Body of pancreas (tissue), 4 donors: ENCODE measurements around the gene PPFIA1. TPM values are rescaled to one million over a fixed set of nuclear protein-coding genes. Genes with fewer than 3 reads are reported as not detected.
A peak's percentile ranks its signal among the peaks of the same experiment; 100 is the strongest.

Experiments used
- ATAC-seq: fragments of 150-250 bp; one replicate; pipeline ENCODE4 v1.9.1; 2016
- DNase-seq, 4 donors: peaks; one replicate each; pipeline ENCODE4 v3.0.0-alpha.2; 2019
- H3K27ac ChIP-seq, 4 donors: fragments of 200-600 bp; sonication (generic); 1 replicate in 3 of 4; 2 replicates in 1 of 4; pipeline versions ENCODE4 v1.5.1 to v1.6.1; 2016 to 2019; ENCODE audit warnings: mild to moderate bottlenecking in 1 of 4, mixed read lengths in 1 of 4, moderate library complexity in 1 of 4
- H3K27me3 ChIP-seq, 2 donors: fragments of 200-600 bp; sonication (generic); one replicate each; pipeline ENCODE4 v1.6.0; 2016; ENCODE audit warnings: mild to moderate bottlenecking in 1 of 2
- H3K36me3 ChIP-seq, 2 donors: fragments of 200-600 bp; sonication (generic); replicated peaks in 1 of 2; 2 replicates each; pipeline ENCODE4 v1.5.1; 2016; ENCODE audit warnings: low read depth in 2 of 2; ENCODE audit not compliant: insufficient read depth in 1 of 2
- H3K4me1 ChIP-seq: fragments of 200-600 bp; sonication (generic); one replicate; pipeline ENCODE4 v1.6.0; 2016
- H3K4me3 ChIP-seq, 2 donors: fragments of 200-600 bp; sonication (generic); 1 replicate in 1 of 2; 2 replicates in 1 of 2; pipeline ENCODE4 v1.5.1; 2016 to 2019
- H3K9me3 ChIP-seq, 3 donors: fragments of 200-600 bp; sonication (generic); 1 replicate in 2 of 3; 2 replicates in 1 of 3; pipeline ENCODE4 v1.5.1; 2016
- CTCF ChIP-seq, 7 experiments: fragments of 450-650 bp in 4 of 7; fragments of 200-600 bp in 3 of 7; sonication (generic) in 3 of 7; IDR thresholded peaks; one replicate each; pipeline ENCODE4 v1.5.1; 2016 to 2019; ENCODE audit warnings: antibody characterized with exemption in 7 of 7
- POLR2A ChIP-seq, 3 donors: fragments of 450-650 bp; IDR thresholded peaks; one replicate each; pipeline ENCODE4 v1.6.1; 2016; ENCODE audit warnings: antibody characterized with exemption in 3 of 3, mild to moderate bottlenecking in 2 of 3
- WGBS, 2 donors: methylation state at CpG; one replicate each; pipeline ENCODE4 v1.1.5; 2017; 5-methylcytosine and 5-hydroxymethylcytosine counted together
- intact Hi-C: fragments of 100-400 bp; cut with DNase I; formaldehyde crosslinking; loops from one replicate; pipeline ENCODE4 v1.15.1; 2023
- total RNA-seq, 2 donors: library from RNA; depleted of rRNA; stranded (reverse); fragments of >200 nt; gene quantifications; one replicate each; pipeline ENCODE4 v1.1.0, GENCODE V29; 2016

Gene PPFIA1
- total RNA-seq, 2 donors from 2014 or later: 22.1 to 29.3 TPM

- Histone ChIP-seq H3K27ac (no peak overlapping the region), H3K4me3 (no peak overlapping the region), H3K4me1 (no peaks in the 10 kb centered on the region), H3K9me3 (no peaks in the 10 kb centered on the region), H3K36me3 (peaks cover 8 to 27% of the 10 kb centered on the region in 2 donors), H3K27me3 (no peaks in the 10 kb centered on the region)
- no peak for TF ChIP-seq POLR2A (IDR thresholded peaks at IDR 0.05)
- no peak for TF ChIP-seq CTCF (IDR thresholded peaks at IDR 0.05)
- ATAC-seq: no peak
- WGBS, 2 donors: 88% methylated on average over 9 to 35 of the region's 35 CpGs
- intact Hi-C loops: no loop called here
- DNase-seq: no peak
These were observed 152.4 kb downstream of the PPFIA1 start for GRCh38 chr11:70422692-70423522.

- 89% methylated on average over 24 to 33 of the region's 34 CpGs for WGBS, 2 donors
- Histone ChIP-seq H3K4me1 (no peaks in the 10 kb centered on the region), H3K9me3 (no peaks in the 10 kb centered on the region), H3K27me3 (no peaks in the 10 kb centered on the region), H3K4me3 (no peak overlapping the region), H3K27ac (no peak overlapping the region), H3K36me3 (peaks cover 8 to 25% of the 10 kb centered on the region in 2 donors)
- ATAC-seq: no peak
- TF ChIP-seq POLR2A (IDR thresholded peaks at IDR 0.05): no peak
- no peak for TF ChIP-seq CTCF (IDR thresholded peaks at IDR 0.05)
- intact Hi-C loops: no loop called here
- peak in 1 of 4 donors; percentile 39 for DNase-seq
These were observed 153.3 kb downstream of the PPFIA1 start for GRCh38 chr11:70423523-70424505.

DNA sequence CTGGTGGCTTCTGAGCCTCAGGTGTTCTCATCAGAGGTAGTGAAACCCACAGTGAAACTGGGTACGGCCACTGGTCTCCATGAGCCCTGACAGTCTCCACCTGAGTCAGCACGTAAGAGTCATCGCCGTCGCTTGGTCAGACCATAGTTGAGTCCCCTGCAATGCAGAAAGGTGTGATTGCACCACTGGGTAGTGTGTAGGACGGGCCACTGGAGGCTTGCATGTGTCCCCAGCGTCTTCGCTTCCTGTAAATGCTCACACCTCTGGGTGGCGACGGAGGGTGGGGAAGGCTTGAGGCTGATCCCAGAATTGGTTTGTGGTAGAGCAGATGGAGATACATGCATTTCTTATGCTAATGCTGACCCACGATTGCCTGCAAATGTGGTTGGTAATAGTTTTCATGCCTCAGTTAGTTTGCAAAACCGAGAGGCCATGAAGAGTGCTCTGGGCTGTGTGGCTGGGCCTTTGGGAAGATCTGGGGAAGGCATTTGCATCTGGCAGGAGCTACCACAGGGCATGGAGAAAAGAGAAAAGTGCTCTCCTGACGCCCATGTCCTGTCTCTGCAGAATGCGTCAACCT, 154.4 kb downstream of the PPFIA1 start:
- ATAC-seq (no peak), DNase-seq (no peak)
- no peaks in the 10 kb centered on the region for H3K9me3 ChIP-seq
- H3K27ac ChIP-seq: no peak overlapping the region
- intact Hi-C loops: no loop called here
- H3K27me3 ChIP-seq: no peaks in the 10 kb centered on the region
- H3K4me1 ChIP-seq: no peaks in the 10 kb centered on the region
- no peak overlapping the region for H3K4me3 ChIP-seq
- peaks cover 11 to 25% of the 10 kb centered on the region in 2 donors for H3K36me3 ChIP-seq
- TF ChIP-seq POLR2A (IDR thresholded peaks at IDR 0.05) (no peak), CTCF (IDR thresholded peaks at IDR 0.05) (no peak)
- 84 to 90% methylated on average over 6 to 14 of the region's 14 CpGs for WGBS, 2 donors

DNA sequence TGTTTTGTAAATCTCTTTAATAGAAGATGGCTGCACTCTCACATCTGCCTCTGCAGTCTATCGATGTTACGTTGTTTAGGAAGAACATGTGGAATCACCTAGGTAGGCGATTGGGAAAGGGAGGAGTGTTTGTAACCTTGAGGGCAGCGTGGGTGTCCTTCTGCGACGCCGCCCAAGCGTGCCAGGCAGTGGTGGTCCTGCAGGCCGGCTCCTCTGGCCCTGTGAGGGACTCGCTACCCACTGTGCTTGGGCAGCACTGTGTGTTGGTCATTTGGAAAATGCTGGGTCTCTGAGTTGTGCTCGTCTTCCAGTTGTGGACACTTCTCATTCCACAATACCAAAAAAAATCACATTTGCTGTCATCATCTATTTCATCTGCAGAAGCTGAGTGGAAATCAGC, 156.9 kb downstream of the PPFIA1 start:
- no peak for DNase-seq
- Histone ChIP-seq H3K9me3 (no peaks in the 10 kb centered on the region), H3K27ac (no peak overlapping the region), H3K27me3 (no peaks in the 10 kb centered on the region), H3K4me3 (no peak overlapping the region), H3K36me3 (peaks cover 15 to 31% of the 10 kb centered on the region in 2 donors), H3K4me1 (no peaks in the 10 kb centered on the region)
- ATAC-seq: no peak
- WGBS, 2 donors: 89 to 95% methylated on average over 9 to 11 of the region's 11 CpGs
- intact Hi-C loops: no loop called here
- TF ChIP-seq CTCF (IDR thresholded peaks at IDR 0.05) (no peak), POLR2A (IDR thresholded peaks at IDR 0.05) (no peak)
